Muscle layer of duodenum (tissue), 2 donors: ENCODE measurements around the gene ADNP2.

Experiments used
- H3K27ac ChIP-seq: one replicate; pipeline ENCODE4 v1.7.0; 2013; ENCODE audit warnings: mild to moderate bottlenecking, low read length
- H3K27me3 ChIP-seq: one replicate; pipeline ENCODE4 v1.7.0; 2013; ENCODE audit warnings: low read depth, mild to moderate bottlenecking, control low read depth, low read length
- H3K36me3 ChIP-seq, 2 donors: one replicate each; pipeline ENCODE4 v1.7.0; 2013; ENCODE audit warnings: low read length in 2 of 2, control low read depth in 1 of 2, mild to moderate bottlenecking in 1 of 2; ENCODE audit not compliant: insufficient read depth in 2 of 2, control insufficient read depth in 1 of 2
- H3K4me1 ChIP-seq, 2 donors: one replicate each; pipeline ENCODE4 v1.7.0; 2013; ENCODE audit warnings: low read length in 2 of 2, mild to moderate bottlenecking in 2 of 2, control low read depth in 1 of 2, moderate library complexity in 1 of 2; ENCODE audit not compliant: insufficient read depth in 2 of 2, control insufficient read depth in 1 of 2
- H3K4me3 ChIP-seq, 2 donors: one replicate each; pipeline ENCODE4 v1.7.0; 2013; ENCODE audit warnings: low read length in 2 of 2, low read depth in 1 of 2, mild to moderate bottlenecking in 1 of 2
- H3K9me3 ChIP-seq, 2 donors: one replicate each; pipeline ENCODE4 v1.7.0; 2013; ENCODE audit warnings: low read length in 2 of 2, control low read depth in 1 of 2, mild to moderate bottlenecking in 1 of 2; ENCODE audit not compliant: control insufficient read depth in 1 of 2
- donor health status: healthy.

The ADNP2 gene, protein sequence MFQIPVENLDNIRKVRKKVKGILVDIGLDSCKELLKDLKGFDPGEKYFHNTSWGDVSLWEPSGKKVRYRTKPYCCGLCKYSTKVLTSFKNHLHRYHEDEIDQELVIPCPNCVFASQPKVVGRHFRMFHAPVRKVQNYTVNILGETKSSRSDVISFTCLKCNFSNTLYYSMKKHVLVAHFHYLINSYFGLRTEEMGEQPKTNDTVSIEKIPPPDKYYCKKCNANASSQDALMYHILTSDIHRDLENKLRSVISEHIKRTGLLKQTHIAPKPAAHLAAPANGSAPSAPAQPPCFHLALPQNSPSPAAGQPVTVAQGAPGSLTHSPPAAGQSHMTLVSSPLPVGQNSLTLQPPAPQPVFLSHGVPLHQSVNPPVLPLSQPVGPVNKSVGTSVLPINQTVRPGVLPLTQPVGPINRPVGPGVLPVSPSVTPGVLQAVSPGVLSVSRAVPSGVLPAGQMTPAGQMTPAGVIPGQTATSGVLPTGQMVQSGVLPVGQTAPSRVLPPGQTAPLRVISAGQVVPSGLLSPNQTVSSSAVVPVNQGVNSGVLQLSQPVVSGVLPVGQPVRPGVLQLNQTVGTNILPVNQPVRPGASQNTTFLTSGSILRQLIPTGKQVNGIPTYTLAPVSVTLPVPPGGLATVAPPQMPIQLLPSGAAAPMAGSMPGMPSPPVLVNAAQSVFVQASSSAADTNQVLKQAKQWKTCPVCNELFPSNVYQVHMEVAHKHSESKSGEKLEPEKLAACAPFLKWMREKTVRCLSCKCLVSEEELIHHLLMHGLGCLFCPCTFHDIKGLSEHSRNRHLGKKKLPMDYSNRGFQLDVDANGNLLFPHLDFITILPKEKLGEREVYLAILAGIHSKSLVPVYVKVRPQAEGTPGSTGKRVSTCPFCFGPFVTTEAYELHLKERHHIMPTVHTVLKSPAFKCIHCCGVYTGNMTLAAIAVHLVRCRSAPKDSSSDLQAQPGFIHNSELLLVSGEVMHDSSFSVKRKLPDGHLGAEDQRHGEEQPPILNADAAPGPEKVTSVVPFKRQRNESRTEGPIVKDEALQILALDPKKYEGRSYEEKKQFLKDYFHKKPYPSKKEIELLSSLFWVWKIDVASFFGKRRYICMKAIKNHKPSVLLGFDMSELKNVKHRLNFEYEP

DNA sequence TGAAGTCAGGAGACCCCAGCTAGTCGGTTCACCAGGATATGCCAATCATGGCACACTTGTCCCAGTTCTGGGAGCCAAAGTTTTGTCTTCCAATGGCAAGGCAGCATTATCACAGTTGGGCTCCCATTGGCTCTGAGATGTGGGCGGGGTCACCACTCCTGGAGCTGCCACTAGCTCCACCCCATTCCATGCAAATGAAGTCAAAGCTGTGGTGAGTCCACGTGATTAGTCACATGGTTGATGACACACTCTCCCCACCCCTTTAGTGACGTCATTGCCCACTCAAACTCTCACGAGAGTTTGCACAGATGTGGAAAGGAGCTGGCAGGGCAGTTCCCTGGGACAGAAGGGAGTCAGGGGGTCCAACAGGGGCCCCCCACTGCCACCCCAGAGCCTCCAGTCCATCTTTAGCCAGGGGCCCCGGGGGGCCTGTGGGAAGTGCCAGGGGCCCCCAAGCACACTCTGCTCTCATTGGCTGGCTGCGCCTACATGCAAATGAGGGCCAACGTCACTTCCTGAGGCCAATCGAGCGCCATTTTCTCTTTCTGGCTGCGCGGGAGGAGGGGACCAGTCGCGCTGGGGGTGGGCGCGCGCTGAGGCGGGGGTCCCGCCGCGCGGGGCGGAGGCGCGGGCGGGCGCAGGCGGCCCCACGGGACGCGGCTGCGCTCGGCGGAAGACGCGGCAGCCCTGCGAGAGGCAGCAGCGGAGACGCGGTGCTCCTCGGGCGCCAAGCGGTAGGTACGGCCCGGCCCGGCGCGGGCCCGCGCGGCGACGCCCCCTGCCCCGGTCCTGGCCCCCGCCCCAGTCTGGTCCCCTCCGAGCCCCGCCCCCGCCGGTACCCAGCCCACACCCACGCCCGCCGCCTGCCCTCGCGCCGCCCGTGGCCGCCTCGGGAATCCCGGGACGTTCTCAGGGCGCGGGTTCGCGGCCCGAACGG is at the start of gene ADNP2:
ADNP2 (plus strand) TSS at position 524 of the 937 bp plus-strand sequence. CDS start 8,281 bp downstream, outside the sequence.
- Histone ChIP-seq H3K27ac (peak within 1 kb of the TSS; percentile 82), H3K36me3 (no peaks in the 10 kb centered on the region), H3K9me3 (no peaks in the 10 kb centered on the region), H3K4me3 (peak within 1 kb of the TSS; percentile 62 to 73), H3K4me1 (peaks cover 6 to 9% of the 10 kb centered on the region in 2 donors), H3K27me3 (no peaks in the 10 kb centered on the region)

DNA sequence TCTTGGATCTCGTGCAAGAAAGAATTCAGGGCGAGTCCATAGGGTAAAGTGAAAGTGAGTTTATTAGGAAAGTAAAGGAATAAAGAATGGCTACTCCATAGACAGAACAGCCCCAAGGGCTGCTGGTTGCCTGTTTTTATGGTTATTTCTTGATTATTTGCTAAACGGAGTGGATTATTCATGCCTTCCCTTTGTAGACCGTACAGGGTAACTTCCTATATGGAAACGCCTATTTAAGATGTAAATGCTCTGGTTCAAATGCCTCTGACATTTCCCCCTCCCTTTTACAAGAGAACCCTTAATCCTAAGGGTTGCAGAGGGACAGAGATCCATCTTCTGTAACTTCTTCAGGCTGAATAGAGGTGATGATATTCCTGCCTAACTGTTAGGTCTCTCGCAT is 49.1 kb upstream of the ADNP2 start:
- Histone ChIP-seq H3K27me3 (no peaks in the 10 kb centered on the region), H3K36me3 (peaks cover 0 to 8% of the 10 kb centered on the region in 2 donors), H3K9me3 (peaks cover 0 to 26% of the 10 kb centered on the region in 2 donors), H3K4me1 (no peaks in the 10 kb centered on the region), H3K4me3 (no peak overlapping the region), H3K27ac (no peak overlapping the region)

DNA sequence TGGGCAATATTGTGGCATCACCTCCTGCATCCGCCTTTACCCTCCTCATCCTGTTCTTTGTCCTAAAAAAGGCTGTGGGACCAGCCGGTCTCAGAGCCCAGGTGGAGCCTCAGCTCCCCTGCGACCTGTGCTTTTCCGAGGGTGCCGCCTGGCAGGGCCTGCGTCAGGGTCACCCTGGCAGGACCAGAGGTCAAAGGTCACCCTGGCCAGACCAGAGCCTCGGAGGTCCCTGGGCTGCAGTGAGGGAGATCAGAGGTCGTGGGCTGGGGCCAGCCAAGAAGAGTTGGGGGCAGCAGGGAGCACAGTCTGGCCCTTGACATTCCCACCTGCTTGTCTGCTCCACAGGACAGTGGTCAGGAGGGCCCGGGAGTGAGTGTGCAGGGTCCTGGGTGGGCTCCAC is 43.4 kb upstream of the ADNP2 start:
- no peak overlapping the region for H3K27ac ChIP-seq
- peaks cover 0 to 4% of the 10 kb centered on the region in 2 donors for H3K9me3 ChIP-seq
- H3K4me3 ChIP-seq: no peak overlapping the region
- H3K4me1 ChIP-seq: no peaks in the 10 kb centered on the region
- no peaks in the 10 kb centered on the region for H3K36me3 ChIP-seq
- no peaks in the 10 kb centered on the region for H3K27me3 ChIP-seq

DNA sequence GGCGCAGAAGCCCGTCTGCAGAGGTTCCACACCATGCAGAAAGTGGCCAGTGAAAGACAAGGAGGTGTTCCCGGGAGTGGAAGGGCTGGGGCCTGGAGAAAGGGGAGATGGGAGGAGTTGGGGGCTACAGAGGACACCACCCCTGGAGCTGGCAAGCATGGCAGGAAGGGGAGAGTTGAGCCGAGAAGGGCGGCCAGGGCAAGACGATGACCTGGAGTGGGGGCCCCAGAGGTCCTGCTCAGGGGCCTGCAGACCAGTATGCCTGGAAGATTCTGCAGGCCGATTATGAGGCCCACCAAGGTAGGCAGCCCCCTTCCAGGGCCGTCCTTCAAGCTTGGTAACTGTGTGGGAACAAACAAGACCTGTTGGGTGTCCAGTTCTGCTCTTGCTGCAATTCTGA is 41.7 kb upstream of the ADNP2 start:
- H3K9me3 ChIP-seq: peaks cover 0 to 2% of the 10 kb centered on the region in 2 donors

DNA sequence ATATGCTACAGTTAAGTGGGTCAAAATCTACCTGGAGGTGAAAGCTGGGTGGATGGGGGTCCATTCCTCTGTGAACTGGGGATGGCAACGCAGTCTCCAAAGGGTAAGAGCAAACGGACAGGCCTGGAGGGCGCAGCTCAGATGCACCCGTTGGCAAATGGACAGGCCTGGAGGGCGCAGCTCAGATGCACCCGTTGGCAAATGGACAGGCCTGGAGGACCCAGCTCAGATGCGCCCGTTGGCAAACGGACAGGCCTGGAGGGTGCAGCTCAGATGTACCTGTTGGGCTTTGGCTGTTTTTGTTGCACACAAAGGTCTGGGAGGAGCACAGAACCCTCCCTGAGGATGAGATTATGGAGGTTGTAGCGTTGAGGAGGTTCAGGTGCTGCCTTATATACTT is 41.2 kb upstream of the ADNP2 start:
- no peaks in the 10 kb centered on the region for H3K36me3 ChIP-seq
- H3K9me3 ChIP-seq: no peaks in the 10 kb centered on the region
- H3K27me3 ChIP-seq: no peaks in the 10 kb centered on the region
- no peaks in the 10 kb centered on the region for H3K4me1 ChIP-seq
- H3K4me3 ChIP-seq: no peak overlapping the region
- no peak overlapping the region for H3K27ac ChIP-seq

More for the DNA sequence above, 41.7 kb upstream of the ADNP2 start:
- H3K27me3 ChIP-seq: no peaks in the 10 kb centered on the region
- H3K4me1 ChIP-seq: no peaks in the 10 kb centered on the region
- H3K27ac ChIP-seq: no peak overlapping the region
- no peaks in the 10 kb centered on the region for H3K36me3 ChIP-seq
- H3K4me3 ChIP-seq: no peak overlapping the region

DNA sequence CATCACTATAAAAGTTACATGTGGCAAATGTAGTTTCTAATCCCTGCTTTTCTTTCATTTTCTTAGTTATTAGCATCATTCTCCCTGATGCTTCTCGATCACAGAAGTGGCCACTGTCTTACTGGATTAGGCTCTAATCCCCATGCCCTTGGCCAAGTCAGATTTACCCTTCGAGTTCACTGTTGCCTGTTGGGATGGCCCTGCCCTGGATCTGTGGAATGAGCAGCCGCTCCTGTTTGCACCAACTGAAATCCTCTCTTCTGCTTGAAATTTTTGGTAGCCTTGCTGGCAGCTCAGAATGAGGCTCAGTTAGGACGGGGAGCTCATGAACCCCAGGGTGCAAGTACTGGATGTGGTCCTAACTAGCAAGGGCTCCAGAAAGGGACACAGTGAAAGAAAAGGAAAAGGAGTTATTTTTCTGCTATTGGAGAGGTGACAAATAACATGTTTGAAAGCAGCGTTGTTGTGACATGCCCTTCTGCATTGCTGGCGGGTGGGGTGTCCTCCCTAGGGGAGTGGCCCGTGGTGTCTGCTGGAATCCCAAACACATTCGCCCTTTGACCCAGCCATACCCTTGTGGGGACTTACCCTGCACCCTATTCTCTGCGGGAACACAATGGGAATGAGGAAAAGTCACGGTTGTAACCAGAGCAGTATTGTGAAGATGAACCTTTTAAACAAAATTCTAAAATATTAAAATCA is 40.3 kb upstream of the ADNP2 start:
- no peaks in the 10 kb centered on the region for H3K4me1 ChIP-seq
- H3K4me3 ChIP-seq: no peak overlapping the region
- H3K9me3 ChIP-seq: no peaks in the 10 kb centered on the region
- no peaks in the 10 kb centered on the region for H3K27me3 ChIP-seq
- no peaks in the 10 kb centered on the region for H3K36me3 ChIP-seq
- H3K27ac ChIP-seq: no peak overlapping the region

DNA sequence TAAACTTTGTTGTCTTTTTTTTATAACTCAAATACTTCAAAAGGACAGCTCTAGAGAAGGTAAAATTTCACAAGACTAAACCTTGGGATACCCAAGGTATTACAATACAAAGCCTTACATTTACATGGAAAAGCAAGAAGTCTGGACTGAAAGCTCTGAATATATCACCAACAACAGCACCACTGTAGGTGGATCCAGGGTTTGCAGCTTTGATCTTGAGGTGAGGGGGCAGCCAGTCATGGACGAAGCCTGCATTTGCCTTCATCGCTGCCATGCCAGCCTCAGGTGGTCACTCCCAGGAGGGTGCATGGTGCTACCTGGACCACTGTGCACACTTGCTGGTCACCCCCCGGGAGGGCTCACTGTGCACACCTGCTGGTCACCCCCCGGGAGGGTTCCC is 38.2 kb upstream of the ADNP2 start:
- H3K27me3 ChIP-seq: no peaks in the 10 kb centered on the region

DNA sequence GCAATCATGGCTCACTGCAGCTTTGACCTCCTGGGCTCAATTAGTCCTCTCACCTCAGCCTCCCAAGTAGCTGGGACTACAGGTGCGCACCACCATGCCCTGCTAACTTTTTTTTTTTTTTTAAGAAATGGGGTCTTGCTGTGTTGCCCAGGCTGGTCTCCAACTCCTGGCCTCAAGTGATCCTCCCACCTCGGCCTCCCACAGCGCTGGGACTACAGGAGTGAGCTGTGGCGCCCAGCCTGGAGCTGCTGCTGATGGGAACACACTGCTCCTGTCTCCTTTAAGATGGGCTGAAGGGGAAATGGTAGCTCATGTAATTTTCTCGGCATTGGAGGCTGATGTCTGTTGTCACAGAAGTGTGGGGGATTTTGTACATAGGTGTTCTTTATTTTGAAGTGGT is 34.9 kb upstream of the ADNP2 start:
- no peaks in the 10 kb centered on the region for H3K27me3 ChIP-seq
- no peaks in the 10 kb centered on the region for H3K4me1 ChIP-seq
- H3K36me3 ChIP-seq: no peaks in the 10 kb centered on the region
- H3K27ac ChIP-seq: no peak overlapping the region
- no peaks in the 10 kb centered on the region for H3K9me3 ChIP-seq
- no peak overlapping the region for H3K4me3 ChIP-seq

More for the DNA sequence above, 38.2 kb upstream of the ADNP2 start:
- no peaks in the 10 kb centered on the region for H3K36me3 ChIP-seq
- no peaks in the 10 kb centered on the region for H3K4me1 ChIP-seq
- no peaks in the 10 kb centered on the region for H3K9me3 ChIP-seq
- no peak overlapping the region for H3K27ac ChIP-seq
- H3K4me3 ChIP-seq: no peak overlapping the region

DNA sequence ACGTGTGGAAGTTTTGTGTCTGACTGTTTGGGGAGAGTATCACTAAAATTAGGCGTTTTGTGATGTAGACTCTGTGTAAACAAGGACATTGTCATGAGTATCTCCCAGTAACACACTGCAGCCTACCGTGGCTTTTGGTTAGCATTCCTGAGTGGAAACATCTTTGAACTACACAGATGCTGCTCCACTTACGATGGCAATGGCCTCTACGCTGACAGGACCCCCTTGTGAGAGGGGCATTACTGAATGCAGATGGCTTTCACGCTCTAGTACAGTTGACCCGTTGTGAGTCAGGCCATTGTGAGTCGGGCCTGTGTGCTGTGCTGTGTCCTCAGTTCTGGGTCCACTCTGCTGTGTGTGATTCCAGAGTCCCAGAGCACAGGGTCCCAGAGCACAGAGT is 34.4 kb upstream of the ADNP2 start:
- Histone ChIP-seq H3K9me3 (no peaks in the 10 kb centered on the region), H3K27me3 (no peaks in the 10 kb centered on the region), H3K4me1 (no peaks in the 10 kb centered on the region), H3K27ac (no peak overlapping the region), H3K36me3 (no peaks in the 10 kb centered on the region), H3K4me3 (no peak overlapping the region)

DNA sequence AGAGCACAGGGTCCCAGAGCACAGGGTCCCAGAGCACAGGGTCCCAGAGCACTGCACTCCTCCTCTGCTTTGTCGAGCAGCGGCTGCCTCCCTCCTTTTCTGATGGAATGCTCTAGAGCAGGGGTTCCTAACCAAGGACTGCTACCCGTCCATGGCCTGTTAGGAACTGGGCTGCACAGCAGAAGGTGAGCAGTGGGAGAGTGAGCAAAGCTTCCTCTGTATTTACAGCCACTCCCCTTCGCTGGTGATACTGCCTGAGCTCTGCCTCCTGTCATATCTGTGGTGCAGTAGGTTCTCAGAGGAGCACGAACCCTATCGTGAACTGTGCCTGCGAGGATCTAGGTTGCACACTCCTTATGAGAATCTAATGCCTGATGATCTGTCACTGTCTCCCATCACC is 33.1 kb upstream of the ADNP2 start:
- Histone ChIP-seq H3K4me1 (no peaks in the 10 kb centered on the region), H3K27ac (no peak overlapping the region), H3K36me3 (no peaks in the 10 kb centered on the region), H3K4me3 (no peak overlapping the region), H3K9me3 (no peaks in the 10 kb centered on the region), H3K27me3 (no peaks in the 10 kb centered on the region)
